HG02943 (cell line): ENCODE measurements around the gene SLC26A1.
A peak's percentile ranks its signal among the peaks of the same experiment; 100 is the strongest.

Experiments
- ATAC-seq: cut with Tn5 transposase; IDR thresholded peaks from one replicate; pipeline ENCODE4 v1.9.1; 2021; ENCODE audit warnings: mild to moderate bottlenecking, low read depth, moderate library complexity; ENCODE audit not compliant: unreplicated experiment

The SLC26A1 gene

DNA sequence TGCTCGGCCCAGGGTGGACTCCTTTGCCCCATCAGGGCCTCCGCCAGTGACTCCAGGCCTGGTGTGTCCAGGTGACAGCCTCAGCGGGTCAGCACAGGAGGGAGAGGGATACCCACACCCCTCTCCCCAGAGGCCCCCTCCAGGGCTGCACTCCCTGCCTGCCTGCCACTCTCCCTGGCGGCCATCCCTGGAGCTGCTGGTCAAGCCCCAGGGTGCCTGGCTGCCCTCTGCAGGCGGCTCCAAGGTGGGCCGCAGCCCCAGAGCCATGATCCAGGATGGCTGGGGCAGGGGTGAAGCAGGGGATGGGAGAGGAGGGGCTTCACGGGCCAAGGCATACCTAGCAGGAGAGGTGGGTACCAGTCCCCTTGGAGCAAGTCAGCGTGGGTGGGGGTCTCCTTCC lies 22.0 kb upstream of the SLC26A1 start:
- no peak for ATAC-seq

DNA sequence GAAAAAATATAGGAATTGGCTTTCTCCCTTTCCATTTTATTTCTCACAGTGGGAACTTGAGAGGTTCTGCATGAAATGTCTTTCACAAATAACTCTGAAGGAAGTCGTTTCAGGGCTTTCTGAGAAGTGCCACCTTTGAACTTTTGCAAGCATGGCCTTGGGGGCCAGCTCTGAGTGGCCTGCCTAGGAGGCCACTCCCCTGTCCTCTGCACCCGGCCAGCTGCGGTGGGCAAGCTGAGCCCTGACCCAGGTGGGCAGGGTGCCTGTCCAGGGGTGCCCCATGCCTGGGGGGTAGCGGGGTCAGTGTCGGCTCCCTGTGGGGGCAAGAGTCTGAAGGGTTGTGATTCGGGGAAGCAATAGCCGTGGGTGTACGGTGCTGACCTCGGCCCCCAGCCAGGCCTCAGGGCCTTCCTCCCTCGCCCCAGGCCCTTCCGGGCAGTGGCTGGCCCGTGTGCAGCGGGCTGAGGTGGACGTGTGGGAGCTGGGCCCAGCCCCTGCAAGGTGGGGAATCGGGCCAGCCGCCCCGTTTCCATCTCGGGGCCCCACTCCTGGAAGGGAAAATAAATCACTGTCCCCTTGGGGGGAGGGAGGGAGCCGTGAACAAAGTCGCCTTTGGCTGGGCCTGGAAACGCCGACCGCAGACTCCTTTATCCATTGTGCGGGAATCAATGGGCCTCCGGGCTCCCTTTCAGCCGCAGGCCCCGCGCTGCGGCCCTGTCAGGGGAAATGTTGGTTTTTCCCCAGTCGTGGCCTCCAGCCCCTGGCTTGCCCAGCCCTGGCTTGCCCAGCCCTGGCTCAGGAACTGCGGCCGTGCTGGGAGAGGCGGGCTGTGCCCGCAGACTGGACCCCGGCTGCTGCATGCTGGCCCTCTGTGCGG lies 21.3 kb upstream of the SLC26A1 start:
- ATAC-seq = no peak

DNA sequence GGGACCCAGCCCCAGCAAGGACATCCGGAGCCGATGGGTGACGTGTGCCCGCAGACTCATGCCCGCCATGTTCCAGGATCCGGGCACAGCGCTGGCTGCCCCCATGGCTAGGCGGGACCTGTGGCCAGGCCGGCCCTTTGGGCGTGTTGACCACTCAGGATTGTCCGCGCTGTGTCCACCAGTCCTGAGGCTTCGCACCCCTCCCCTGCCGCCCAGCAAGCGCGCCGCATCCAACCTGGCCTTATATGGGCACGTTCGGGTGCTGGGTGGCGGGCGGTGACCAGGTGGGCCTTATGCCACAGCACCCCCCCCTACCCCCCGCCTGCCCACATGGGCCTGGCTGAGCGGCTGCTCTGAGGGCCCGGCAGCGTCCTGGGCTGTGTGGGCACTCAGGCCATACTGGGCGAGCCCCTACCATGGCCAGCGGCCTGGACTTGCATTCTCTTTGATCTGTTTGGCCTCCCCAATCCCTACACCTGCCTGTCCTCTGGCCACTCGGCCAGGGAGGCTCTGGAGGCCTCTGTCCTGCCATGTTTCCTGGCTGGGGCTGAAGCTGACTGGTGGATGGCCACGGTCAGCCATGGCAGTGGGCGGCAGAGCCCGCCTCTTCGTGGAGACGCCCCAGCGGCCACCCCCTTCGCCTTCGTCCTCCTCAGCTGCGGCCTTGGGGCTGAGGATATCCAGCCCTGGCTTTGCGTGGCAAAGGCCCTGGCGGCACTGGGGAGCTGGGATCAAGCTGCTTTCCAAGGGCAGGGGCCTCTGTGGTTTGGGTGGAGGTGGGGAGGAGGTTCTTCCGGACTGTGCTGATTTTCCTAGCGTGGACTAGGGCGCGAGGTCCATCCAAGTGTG lies 20.2 kb upstream of the SLC26A1 start:
- ATAC-seq = no peak

DNA sequence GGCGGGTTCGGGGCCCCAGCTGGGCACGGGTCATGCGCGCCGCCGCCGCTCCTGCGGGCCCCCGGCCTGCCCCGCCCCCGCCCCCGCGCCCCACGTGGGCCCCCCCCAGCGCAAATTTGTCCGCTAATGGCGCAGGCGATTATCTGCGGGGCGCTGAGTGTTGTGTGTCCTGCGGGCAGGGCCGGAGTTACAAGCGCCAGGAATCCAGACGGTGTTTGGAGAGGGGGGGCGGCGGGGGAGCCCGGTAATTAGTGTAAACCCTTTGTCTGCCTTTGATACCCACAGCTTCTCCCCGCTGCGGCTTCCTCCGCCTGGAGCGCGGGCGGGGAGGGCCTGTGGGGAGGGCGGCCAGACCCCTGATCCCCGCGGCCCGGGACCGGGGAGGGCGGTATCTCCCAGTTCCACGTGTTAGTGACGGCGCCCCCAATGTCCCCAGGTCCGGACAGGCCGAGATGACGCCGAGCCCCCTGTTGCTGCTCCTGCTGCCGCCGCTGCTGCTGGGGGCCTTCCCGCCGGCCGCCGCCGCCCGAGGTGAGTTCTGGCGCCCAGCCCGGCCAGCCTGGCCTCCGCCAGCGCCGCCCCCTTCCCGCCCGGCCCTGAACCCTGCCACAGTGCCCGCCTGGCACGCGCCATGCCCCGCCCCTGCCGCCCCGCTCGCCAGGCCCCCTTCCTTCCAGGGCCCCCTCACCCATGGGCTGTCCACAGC lies 19.0 kb upstream of the SLC26A1 start:
- no peak for ATAC-seq

DNA sequence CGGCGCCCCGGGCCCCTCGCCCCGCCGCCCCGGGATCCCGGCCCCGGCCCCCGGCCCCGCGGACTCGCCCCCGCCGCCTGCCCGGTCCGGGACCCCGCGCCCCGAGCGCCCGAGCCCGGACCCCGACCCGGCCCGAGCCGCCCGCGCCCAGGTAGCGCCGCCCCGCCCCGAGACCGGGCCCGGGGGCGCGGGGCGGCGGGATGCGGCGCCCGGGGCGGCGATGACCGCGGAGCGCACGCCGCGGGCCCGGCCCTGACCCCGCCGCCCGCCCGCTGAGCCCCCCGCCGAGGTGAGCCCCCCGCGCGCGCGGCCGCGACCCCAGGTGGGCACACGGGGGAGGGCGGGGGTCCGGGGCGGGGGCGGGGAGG lies 18.4 kb upstream of the SLC26A1 start:
- ATAC-seq = no peak

DNA sequence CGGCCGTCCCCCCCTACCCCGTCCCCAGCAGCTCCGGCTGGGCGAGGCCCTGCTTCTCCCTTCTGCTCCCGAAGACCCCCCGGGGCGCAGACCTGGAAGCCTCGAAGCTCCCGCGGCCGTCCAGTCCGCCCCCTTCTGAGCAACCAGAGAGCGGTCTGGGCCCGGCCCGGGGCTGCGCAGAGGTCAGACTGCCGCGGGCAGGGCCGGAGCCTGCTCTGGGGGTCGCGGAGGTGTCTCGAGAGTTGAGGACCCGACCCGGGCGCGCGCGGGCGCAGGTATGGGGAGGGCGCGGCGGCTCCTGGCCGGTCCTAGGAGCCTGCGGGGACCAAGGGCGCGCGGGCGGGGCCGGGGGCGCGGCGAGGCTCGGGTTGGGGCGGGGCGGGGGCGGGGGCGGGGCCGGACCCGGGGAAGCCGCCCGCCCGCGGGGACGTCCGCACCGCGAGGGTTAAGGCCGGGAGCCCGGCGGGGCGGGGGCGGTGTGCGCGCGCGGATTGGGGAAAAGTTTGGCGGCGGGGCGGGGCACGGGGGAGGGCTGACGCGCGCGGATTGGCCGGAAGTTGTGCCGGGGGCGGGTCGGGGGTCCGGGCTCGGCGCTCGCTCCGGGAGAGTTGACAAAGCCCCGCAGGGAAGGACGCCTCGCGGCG lies 17.9 kb upstream of the SLC26A1 start, which contains the start of gene FGFRL1:
FGFRL1 (plus strand) TSS at position 605 of the 644 bp plus-strand sequence. CDS start 860 bp downstream, outside the sequence.
- no peak for ATAC-seq

DNA sequence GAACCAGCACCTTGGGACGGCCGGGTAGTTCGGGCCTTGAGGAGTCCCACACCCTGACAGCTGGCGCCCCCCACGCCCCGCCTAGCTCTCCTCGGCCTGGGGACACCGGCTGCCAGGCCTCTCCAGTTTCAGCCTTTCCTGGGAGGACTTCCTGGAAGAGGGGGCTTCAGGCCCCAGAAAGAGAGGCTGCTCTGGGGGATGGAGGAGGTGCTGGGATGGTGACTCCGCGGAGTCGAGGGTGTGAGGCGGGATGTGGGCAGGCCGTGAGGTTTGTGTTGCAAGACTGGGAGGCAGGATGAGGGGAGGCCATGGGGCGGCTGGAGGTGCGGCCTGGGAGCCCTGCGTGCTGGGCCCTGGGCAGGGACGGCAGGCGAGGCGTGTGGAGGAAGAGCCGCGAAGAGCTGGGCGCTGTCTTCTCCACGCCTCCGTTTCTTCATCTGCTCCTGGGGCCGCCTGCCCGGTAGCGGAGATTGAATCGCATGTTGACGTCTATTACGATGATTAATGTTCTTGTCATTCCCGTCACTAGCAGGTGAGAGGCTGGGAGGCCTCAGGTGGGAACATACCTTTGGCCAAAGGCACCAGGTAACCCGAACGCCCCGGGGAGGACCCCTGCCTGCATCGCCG lies 17.3 kb upstream of the SLC26A1 start:
- ATAC-seq = peak; percentile 2

DNA sequence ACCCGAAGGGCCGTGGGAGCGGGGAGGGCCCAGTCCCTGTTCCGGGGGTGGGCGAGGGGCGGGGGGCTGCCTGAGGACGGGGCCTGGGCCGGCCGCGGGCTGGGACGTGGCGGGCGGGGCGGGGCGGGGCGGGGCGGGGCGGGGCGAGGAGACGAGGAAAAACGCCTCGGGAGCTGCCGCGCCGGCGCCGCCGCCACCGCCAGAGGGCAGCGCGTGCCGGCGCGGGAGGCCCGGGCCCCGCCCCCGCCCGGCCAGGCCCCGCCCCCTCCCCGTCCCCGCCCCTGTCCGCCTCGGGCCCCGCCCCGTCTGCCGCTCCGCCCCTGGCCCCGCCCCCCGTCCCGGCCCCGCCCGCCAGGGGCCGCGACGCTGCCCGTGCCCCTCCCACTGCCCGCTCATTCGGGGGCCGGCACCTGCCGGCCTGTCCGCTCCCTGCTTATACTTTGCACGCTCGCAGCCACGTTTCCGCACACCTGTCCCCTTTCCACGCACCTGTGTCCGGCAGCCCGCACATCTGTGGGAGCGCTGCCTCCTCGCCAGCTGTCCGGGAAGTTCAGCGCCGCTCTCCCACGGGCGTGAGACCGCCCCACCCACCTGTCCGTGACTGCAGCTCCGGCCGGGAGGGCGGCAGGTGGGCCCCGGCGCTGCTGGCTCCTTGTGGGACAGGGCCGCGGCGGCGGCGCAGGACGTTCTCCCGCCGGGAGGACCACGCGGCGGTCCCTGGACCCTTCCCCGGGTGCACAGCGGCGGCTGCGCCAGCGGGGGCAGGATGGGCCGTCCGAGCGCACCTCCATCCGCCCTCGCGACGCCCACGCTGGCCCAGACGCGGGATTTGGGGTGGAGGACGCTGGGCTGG lies 16.6 kb upstream of the SLC26A1 start:
- peak; percentile 41 for ATAC-seq

DNA sequence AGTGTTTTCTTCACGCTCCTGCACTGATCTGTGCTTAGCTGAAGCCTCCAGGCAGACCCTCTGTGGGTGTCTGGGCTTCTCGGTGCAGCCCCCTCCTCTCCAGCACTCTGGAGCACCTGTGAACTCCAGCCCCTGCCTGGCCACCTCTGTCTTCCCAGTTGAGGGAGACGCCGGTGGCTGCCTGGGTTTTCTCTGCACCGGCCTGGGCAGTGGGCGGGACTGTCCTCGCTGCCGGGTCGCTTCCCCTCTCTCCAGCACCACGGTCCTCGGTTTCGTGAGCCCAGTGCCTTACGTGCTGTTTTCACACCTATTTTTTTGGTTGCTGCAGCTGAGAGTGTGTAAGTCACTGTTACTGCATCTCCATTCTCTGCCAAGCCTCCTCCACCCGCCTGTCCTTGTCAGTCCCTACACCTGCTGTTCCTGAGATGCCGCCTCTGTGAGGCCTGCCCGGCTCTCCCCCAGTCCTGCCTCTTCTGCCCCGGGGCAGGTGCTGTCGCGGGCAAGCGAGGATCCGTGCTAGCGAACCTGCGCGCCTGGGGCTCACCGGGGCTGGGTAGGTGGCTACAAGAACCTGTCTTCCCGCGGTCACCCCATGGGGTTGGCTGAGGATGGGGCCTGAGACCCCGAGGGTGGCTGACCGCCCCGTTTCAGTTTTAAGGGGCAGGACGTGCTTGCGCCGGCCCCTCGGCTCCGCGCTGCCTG lies 15.8 kb upstream of the SLC26A1 start:
- ATAC-seq = no peak

DNA sequence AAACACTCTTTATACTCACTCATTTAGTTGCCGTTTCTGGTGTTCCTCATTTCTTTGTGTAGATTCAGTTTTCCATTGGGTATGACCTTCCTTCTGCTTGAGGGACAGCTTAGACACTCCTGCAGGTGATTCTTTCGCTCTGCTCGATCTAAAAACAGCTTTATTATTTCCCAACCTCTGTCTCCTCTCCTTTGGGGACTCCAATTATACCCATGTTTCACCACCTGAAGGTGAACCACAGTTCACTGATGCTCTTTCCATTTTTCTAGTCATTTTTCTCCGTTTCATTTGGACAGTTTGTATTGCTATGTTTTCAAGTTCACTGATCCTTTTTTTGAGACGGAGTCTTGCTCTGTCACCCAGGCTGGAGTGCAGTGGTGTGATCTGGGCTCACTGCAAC lies 13.7 kb upstream of the SLC26A1 start:
- ATAC-seq = no peak

DNA sequence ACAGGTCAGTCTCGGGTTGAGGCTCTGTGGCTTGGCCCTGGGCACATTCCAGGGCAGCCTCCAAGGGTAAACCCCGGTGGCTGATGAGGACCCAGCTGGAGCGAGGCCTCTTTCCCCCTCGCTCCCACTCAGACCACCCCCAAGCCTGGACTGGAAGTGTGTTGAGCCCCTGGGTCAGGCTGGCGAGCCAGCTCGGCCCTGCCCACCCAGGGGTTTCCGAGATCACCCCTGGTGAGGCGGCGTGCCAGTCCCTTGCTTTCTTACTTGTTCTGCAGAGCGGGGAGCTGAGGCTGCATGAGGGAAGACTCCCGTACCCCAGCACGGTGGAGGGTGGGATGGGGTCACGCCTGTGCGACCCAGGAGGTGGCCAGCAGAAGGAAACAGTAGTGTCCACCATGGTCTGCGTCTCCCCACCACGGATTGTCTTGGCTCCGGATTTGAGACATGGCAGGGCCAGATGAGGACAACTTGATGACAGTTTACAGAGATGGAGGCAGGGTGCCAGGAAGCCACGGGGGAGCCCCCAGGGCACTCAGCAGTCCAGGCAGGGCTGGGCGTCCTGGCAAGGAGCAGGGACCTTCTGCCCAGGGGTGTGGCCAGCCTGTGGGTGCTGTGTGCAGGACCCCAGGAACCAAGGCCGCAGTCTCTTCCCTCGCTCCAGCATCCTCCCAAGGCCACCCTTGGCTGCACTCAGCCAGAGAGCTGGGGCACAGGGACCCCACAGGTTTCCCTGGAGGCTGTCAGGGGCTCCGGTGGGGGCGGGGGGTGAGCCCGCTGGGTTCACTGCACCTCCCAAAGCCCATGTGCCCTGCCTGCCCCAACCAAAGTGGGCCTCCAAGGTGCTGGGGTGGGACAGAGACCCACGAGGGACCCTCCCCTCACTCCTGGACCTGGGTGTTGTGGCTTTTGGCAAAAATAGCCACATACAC lies 11.6 kb upstream of the SLC26A1 start:
- ATAC-seq = no peak

DNA sequence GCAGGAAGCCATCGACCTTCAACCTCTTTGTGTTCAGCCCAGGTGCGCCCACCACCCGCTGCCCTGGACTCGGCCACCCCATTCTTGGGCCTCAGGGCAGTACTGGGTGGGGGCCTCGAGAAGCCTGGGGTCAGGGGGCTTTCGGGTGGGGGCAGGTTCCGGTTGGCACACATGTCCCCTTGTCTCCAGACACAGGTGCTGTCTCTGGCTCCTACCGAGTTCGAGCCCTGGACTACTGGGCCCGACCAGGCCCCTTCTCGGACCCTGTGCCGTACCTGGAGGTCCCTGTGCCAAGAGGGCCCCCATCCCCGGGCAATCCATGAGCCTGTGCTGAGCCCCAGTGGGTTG lies 10.8 kb upstream of the SLC26A1 start:
- no peak for ATAC-seq

DNA sequence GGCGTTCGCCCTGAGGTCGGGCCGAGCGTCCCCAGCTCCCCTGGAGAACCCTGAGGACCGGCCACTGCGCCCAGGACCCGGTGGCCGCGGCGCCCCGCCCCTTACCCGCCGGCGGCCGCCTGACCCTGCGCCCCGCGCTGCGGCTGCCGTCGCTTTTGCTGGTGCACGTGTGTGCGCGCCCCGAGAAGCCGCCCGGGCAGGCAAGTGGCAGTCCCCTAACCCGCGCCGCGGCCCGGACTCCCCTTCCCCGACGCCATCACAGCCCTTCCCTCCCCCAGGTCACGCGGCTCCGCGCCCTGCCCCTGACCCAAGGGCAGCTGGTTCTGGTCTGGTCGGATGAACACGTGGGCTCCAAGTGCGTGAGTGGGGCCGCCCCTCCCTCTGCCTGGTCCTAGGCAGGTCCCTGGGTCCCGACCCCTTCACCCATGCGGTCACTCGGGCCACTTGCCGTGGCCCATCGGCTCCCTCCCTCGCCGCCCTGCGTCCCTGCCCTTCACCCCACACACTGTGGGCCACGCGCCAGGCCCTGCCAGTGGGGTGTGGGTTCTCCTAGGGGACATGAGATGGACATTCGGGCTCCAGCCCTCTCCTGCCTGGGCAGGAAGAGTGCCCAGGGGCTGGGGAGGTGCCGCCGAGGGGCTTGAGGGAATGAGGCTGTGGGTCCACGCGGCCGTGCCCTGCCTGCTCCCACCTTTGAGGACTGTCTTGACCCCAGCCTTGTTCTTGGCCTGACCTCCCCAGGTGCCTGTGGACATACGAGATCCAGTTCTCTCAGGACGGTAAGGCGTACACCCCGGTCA lies 10.3 kb upstream of the SLC26A1 start:
- no peak for ATAC-seq

DNA sequence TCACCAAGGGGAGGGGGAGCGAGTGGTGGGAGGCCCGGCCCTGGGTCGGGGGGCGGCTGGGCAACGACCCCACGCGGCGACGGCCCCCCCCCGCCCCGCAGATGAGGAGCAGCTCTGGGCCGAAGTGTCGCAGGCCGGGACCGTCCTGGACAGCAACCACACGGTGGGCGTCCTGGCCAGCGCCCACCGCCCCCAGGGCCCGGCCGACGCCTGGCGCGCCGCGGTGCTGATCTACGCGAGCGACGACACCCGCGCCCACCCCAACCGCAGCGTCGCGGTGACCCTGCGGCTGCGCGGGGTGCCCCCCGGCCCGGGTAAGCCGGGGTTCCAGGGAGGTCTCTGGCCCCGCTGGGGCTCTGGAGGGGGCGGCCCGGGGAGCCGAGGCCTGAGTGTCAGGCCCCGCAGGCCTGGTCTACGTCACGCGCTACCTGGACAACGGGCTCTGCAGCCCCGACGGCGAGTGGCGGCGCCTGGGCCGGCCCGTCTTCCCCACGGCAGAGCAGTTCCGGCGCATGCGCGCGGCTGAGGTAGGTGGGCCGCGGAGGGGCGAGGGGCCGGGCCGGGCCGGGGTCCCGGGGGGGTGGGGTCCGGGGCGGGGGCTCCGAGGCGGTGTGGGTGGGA lies 9.5 kb upstream of the SLC26A1 start:
- no peak for ATAC-seq

DNA sequence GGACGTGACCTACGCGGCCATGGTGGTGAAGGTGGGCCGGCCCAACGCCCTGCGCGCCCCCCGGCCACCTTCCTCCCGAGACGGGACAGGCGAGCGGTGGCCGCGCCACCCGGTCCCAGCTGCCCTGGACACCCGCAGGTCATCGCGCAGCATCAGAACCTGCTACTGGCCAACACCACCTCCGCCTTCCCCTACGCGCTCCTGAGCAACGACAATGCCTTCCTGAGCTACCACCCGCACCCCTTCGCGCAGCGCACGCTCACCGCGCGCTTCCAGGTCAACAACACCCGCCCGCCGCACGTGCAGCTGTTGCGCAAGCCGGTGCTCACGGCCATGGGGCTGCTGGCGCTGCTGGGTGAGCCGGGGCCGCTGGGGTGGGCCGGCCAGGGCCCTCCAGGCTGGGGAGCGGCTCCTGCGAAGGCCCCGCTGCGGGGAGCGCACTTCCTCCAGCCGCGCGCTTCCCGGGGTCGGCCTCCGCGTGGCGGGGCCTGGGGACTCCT lies 9.0 kb upstream of the SLC26A1 start:
- no peak for ATAC-seq

DNA sequence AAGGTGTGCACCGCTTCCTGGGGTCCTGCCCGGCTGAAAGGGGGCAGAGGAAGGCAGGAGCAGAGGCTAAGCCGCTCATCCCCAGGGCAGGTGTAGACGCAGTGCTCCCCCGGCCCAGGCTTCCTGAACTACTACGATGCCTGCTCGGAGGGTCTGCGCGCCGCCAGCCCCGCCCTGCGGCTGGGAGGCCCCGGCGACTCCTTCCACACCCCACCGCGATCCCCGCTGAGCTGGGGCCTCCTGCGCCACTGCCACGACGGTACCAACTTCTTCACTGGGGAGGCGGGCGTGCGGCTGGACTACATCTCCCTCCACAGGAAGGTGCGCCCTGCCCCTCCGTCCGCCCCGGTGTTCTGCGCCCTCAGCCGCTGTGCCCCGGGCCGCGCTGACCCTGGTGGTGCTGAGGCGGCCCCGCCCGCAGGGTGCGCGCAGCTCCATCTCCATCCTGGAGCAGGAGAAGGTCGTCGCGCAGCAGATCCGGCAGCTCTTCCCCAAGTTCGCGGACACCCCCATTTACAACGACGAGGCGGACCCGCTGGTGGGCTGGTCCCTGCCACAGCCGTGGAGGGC lies 8.4 kb upstream of the SLC26A1 start:
- ATAC-seq = no peak
